ENCODE data around the gene FAM222A. TPM values are rescaled to one million over a fixed set of nuclear protein-coding genes. Genes with fewer than 3 reads are reported as not detected.

FAM222A gene
- total RNA-seq, 2 experiments from 2014 or later: 0.76 to 1.0 TPM

DNA sequence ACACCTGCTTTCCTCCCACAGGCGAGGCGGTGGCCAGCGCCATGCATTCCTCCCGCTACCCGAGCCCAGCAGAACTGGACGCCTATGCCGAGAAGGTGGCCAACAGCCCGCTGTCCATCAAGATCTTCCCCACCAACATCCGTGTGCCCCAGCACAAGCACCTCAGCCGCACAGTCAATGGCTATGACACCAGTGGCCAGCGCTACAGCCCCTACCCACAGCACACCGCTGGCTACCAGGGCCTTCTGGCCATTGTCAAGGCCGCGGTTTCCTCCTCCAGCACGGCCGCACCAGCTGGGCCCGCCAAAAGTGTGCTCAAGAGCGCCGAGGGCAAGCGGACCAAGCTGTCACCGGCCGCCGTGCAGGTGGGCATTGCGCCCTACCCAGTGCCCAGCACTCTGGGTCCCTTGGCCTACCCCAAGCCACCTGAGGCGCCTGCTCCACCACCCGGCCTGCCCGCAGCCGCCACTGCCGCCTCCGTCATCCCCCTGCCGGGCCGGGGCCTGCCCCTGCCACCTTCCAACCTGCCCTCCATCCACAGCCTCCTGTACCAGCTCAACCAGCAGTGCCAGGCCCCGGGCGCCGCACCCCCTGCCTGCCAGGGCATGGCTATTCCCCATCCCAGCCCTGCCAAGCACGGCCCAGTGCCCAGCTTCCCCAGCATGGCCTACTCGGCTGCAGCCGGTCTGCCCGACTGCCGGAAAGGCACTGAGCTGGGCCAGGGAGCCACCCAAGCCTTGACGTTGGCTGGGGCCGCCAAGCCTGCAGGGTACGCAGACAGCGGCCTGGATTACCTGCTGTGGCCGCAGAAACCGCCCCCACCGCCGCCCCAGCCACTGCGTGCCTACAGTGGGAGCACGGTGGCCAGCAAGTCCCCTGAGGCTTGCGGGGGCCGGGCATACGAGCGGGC lies 54.6 kb downstream of the FAM222A start:
- H3K27me3 Mint-ChIP-seq: no peaks in the 10 kb centered on the region
- no peaks in the 10 kb centered on the region for H3K4me1 Mint-ChIP-seq (ENCODE audit: low read depth)
- H3K4me3 Mint-ChIP-seq: no peak overlapping the region
- ChIA-PET POLR2A (no interaction called here), CTCF (no interaction called here)
- H3K36me3 Mint-ChIP-seq (ENCODE audit: low read depth): no peaks in the 10 kb centered on the region
- peaks cover 2% of the 10 kb centered on the region for H3K9me3 Mint-ChIP-seq
- ATAC-seq (no peak), DNase-seq (no peak)
- H3K27ac Mint-ChIP-seq: no peak overlapping the region
- TF ChIP-seq, protein P1, sequence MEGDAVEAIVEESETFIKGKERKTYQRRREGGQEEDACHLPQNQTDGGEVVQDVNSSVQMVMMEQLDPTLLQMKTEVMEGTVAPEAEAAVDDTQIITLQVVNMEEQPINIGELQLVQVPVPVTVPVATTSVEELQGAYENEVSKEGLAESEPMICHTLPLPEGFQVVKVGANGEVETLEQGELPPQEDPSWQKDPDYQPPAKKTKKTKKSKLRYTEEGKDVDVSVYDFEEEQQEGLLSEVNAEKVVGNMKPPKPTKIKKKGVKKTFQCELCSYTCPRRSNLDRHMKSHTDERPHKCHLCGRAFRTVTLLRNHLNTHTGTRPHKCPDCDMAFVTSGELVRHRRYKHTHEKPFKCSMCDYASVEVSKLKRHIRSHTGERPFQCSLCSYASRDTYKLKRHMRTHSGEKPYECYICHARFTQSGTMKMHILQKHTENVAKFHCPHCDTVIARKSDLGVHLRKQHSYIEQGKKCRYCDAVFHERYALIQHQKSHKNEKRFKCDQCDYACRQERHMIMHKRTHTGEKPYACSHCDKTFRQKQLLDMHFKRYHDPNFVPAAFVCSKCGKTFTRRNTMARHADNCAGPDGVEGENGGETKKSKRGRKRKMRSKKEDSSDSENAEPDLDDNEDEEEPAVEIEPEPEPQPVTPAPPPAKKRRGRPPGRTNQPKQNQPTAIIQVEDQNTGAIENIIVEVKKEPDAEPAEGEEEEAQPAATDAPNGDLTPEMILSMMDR (IDR thresholded peaks at IDR 0.05): no peak
- intact Hi-C loops (cut with micrococcal nuclease): no loop called here

DNA sequence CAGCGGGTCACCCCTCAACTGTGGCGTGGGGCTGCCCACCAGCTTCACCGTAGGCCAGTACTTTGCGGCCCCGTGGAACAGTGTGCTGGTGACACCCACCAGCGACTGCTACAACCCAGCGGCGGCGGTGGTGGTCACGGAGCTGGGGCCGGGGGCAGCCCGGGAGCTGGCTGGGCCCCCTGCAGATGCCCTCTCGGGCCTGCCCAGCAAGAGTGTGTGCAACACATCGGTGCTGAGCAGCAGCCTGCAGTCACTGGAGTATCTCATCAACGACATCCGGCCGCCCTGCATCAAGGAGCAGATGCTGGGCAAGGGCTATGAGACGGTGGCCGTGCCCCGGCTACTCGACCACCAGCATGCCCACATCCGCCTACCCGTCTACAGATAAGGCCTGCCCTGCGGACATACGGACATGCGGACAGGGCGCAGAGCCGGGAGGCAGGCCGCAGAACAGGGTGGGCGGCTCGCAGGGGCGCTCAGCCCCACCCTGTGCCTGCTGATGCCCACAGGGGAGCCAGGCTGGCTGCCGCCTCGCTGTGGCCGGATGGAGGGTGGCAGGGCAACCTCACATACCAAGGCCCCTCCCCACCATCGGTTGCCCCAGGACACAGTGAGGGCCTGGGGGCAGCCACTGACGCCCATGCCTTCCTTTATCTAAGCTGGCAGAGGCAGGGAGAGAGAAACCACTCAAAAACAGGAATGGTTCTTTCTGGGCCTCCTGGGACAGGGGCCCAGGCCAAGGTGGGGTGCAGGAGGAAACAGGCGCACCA lies 55.5 kb downstream of the FAM222A start:
- ChIA-PET CTCF (no interaction called here), POLR2A (no interaction called here)
- intact Hi-C loops (cut with micrococcal nuclease): no loop called here
- TF ChIP-seq, protein P1 (IDR thresholded peaks at IDR 0.05): no peak
- H3K4me1 Mint-ChIP-seq (ENCODE audit: low read depth): no peaks in the 10 kb centered on the region
- no peaks in the 10 kb centered on the region for H3K36me3 Mint-ChIP-seq (ENCODE audit: low read depth)
- no peak overlapping the region for H3K27ac Mint-ChIP-seq
- H3K27me3 Mint-ChIP-seq: no peaks in the 10 kb centered on the region
- DNase-seq (no peak), ATAC-seq (no peak)
- no peak overlapping the region for H3K4me3 Mint-ChIP-seq
- H3K9me3 Mint-ChIP-seq: no peaks in the 10 kb centered on the region

GRCh38 chr12:109770104-109770860 lies 56.7 kb downstream of the FAM222A start:
- Mint-ChIP-seq H3K9me3 (no peaks in the 10 kb centered on the region), H3K27me3 (no peaks in the 10 kb centered on the region), H3K4me1 (ENCODE audit: low read depth) (no peaks in the 10 kb centered on the region), H3K4me3 (no peak overlapping the region), H3K36me3 (ENCODE audit: low read depth) (no peaks in the 10 kb centered on the region), H3K27ac (no peak overlapping the region)
- ATAC-seq (no peak), DNase-seq (no peak)
- TF ChIP-seq, protein P1 (IDR thresholded peaks at IDR 0.05): no peak
- intact Hi-C loops (cut with micrococcal nuclease): loop anchor here (5.0 kb wide), 1 partner anchor 343 kb away; no protein-coding TSS in a partner anchor
- CTCF ChIA-PET: interaction anchor here (0.8 to 1.0 kb wide), 2 partner anchors 11 to 57 kb away, joined by 3 read pairs; no protein-coding TSS in a partner anchor
- POLR2A ChIA-PET: no interaction called here

DNA sequence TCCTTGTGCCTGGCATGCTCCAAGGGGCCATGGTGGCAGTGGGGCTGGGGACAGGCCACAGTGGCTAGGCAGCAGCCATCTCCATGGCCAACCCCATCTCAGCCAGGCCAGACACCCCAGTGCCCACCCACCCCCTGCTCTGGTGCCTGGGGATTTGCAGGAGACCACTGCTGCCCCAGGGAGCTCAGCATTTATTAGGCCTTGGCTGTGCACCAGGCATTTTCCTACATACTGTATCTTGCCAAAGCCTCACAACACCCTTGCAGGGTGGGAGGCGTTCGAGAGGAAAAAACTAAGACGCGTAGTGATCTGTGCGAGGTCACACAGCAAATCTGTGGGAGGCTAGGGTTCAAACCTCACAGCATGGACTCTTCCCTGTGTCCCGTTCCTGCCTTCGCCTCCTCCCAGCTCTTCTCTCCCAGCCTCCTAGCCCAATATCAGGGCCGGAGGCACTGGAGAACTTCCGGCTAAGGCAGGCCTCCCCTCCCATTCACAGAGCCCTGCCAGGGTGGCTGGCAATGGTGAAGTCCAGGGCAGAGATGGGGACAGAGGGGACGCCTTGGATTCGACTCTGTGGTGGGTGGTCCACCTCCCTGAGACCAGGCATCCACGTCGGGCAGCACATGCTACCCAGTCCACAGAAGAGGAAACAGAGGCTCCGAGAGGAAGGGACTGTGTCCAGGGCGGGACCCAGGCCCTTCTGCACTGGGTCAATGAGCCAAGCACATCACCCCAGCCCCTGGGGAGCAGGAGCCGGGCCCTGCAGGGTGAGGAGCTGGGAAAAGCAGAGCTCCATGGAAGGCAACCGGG lies 57.4 kb downstream of the FAM222A start:
- Mint-ChIP-seq H3K9me3 (no peaks in the 10 kb centered on the region), H3K4me1 (ENCODE audit: low read depth) (no peaks in the 10 kb centered on the region), H3K27me3 (no peaks in the 10 kb centered on the region), H3K27ac (no peak overlapping the region), H3K36me3 (ENCODE audit: low read depth) (no peaks in the 10 kb centered on the region), H3K4me3 (no peak overlapping the region)
- DNase-seq (no peak), ATAC-seq (no peak)
- ChIA-PET CTCF (interaction anchor here (0.8 to 7.2 kb wide), 2 partner anchors 58 to 173 kb away, joined by 3 to 59 read pairs; no protein-coding TSS in a partner anchor), POLR2A (no interaction called here)
- TF ChIP-seq, protein P1 (IDR thresholded peaks at IDR 0.05): no peak
- intact Hi-C loops (cut with micrococcal nuclease): loop anchor here (5.0 kb wide), 1 partner anchor 344 kb away; no protein-coding TSS in a partner anchor

Data from activated CD8-positive, alpha-beta T cell treated with anti-CD3 and anti-CD28 coated beads for 36 hours (primary cell).